ENCODE measurements around the gene ATRIP.

The ATRIP gene

GRCh38 chr3:48426944-48427629 lies 19.4 kb upstream of the ATRIP start:
- Histone ChIP-seq H3K9me2 (replicated peaks; ENCODE audit: control insufficient read depth, low read length) (no peaks in the 10 kb centered on the region), H3K27me3 (ENCODE audit: control insufficient read depth, low read length) (peaks cover 16% of the 10 kb centered on the region), H3K4me1 (ENCODE audit: control insufficient read depth, low read length) (peaks cover 9% of the 10 kb centered on the region), H3K27ac (ENCODE audit: low read depth, low read length) (no peak overlapping the region), H3K4me3 (ENCODE audit: low read length) (no peak overlapping the region), H3K9me3 (ENCODE audit: control insufficient read depth, insufficient read depth, low read length) (no peaks in the 10 kb centered on the region), H4K20me1 (ENCODE audit: control insufficient read depth, insufficient read depth, low read depth, low read length) (no peaks in the 10 kb centered on the region), H3F3A (ENCODE audit: control insufficient read depth, insufficient read depth) (no peaks in the 10 kb centered on the region), H3K36me3 (ENCODE audit: control insufficient read depth, low read length) (peaks cover 10% of the 10 kb centered on the region), H3K4me2 (ENCODE audit: low read length) (no peak overlapping the region), H3K79me2 (ENCODE audit: control insufficient read depth, low read length) (no peaks in the 10 kb centered on the region)
- TF ChIP-seq, protein P1, sequence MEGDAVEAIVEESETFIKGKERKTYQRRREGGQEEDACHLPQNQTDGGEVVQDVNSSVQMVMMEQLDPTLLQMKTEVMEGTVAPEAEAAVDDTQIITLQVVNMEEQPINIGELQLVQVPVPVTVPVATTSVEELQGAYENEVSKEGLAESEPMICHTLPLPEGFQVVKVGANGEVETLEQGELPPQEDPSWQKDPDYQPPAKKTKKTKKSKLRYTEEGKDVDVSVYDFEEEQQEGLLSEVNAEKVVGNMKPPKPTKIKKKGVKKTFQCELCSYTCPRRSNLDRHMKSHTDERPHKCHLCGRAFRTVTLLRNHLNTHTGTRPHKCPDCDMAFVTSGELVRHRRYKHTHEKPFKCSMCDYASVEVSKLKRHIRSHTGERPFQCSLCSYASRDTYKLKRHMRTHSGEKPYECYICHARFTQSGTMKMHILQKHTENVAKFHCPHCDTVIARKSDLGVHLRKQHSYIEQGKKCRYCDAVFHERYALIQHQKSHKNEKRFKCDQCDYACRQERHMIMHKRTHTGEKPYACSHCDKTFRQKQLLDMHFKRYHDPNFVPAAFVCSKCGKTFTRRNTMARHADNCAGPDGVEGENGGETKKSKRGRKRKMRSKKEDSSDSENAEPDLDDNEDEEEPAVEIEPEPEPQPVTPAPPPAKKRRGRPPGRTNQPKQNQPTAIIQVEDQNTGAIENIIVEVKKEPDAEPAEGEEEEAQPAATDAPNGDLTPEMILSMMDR (IDR thresholded peaks at IDR 0.05; ENCODE audit: low read depth, low read length, poor library complexity, severe bottlenecking) = no peak
- no peak for TF ChIP-seq EZH2phosphoT487 (IDR thresholded peaks at IDR 0.05; ENCODE audit: borderline replicate concordance, low read length)

DNA sequence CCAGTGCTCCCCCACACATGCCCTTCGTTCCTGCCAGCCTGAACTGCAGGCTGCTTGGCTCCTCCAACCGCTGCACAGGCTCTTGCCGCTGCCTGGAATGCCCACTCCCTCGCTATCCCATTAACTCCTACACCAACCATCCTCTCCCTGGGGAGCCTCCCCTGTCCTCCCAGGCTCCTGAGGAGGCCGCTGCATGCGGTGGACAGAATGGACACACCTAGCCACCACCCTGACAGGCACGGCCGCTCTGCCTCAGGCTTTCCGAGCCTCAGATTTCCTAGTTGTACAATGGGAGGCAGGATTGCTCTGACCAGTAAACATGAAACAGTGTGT lies 18.9 kb upstream of the ATRIP start:
- H3K4me3 ChIP-seq (ENCODE audit: low read length) = no peak overlapping the region
- TF ChIP-seq, protein P1 (IDR thresholded peaks at IDR 0.05; ENCODE audit: low read depth, low read length, poor library complexity, severe bottlenecking) = no peak
- TF ChIP-seq EZH2phosphoT487 (IDR thresholded peaks at IDR 0.05; ENCODE audit: borderline replicate concordance, low read length) = no peak
- H3K27ac ChIP-seq (ENCODE audit: low read depth, low read length) = no peak overlapping the region
- H3K9me2 ChIP-seq (replicated peaks; ENCODE audit: control insufficient read depth, low read length) = no peaks in the 10 kb centered on the region
- H3F3A ChIP-seq (ENCODE audit: control insufficient read depth, insufficient read depth) = no peaks in the 10 kb centered on the region
- no peaks in the 10 kb centered on the region for H3K79me2 ChIP-seq (ENCODE audit: control insufficient read depth, low read length)
- peaks cover 15% of the 10 kb centered on the region for H3K36me3 ChIP-seq (ENCODE audit: control insufficient read depth, low read length)
- H3K4me1 ChIP-seq (ENCODE audit: control insufficient read depth, low read length) = peaks cover 9% of the 10 kb centered on the region
- no peaks in the 10 kb centered on the region for H4K20me1 ChIP-seq (ENCODE audit: control insufficient read depth, insufficient read depth, low read depth, low read length)
- no peak overlapping the region for H3K4me2 ChIP-seq (ENCODE audit: low read length)
- peaks cover 16% of the 10 kb centered on the region for H3K27me3 ChIP-seq (ENCODE audit: control insufficient read depth, low read length)
- no peaks in the 10 kb centered on the region for H3K9me3 ChIP-seq (ENCODE audit: control insufficient read depth, insufficient read depth, low read length)

GRCh38 chr3:48428088-48428571 lies 18.4 kb upstream of the ATRIP start:
- peaks cover 20% of the 10 kb centered on the region for H3K36me3 ChIP-seq (ENCODE audit: control insufficient read depth, low read length)
- H3K4me2 ChIP-seq (ENCODE audit: low read length) = no peak overlapping the region
- no peaks in the 10 kb centered on the region for H3K79me2 ChIP-seq (ENCODE audit: control insufficient read depth, low read length)

More at GRCh38 chr3:48428088-48428571, 18.4 kb upstream of the ATRIP start:
- TF ChIP-seq, protein P1 (IDR thresholded peaks at IDR 0.05; ENCODE audit: low read depth, low read length, poor library complexity, severe bottlenecking) = no peak
- no peak for TF ChIP-seq EZH2phosphoT487 (IDR thresholded peaks at IDR 0.05; ENCODE audit: borderline replicate concordance, low read length)
- no peaks in the 10 kb centered on the region for H3K9me3 ChIP-seq (ENCODE audit: control insufficient read depth, insufficient read depth, low read length)
- no peak overlapping the region for H3K4me3 ChIP-seq (ENCODE audit: low read length)
- no peaks in the 10 kb centered on the region for H4K20me1 ChIP-seq (ENCODE audit: control insufficient read depth, insufficient read depth, low read depth, low read length)
- H3F3A ChIP-seq (ENCODE audit: control insufficient read depth, insufficient read depth) = no peaks in the 10 kb centered on the region
- H3K27ac ChIP-seq (ENCODE audit: low read depth, low read length) = no peak overlapping the region
- H3K4me1 ChIP-seq (ENCODE audit: control insufficient read depth, low read length) = peaks cover 9% of the 10 kb centered on the region
- H3K27me3 ChIP-seq (ENCODE audit: control insufficient read depth, low read length) = peaks cover 16% of the 10 kb centered on the region
- no peaks in the 10 kb centered on the region for H3K9me2 ChIP-seq (replicated peaks; ENCODE audit: control insufficient read depth, low read length)
